HepG2 (cell line): Measurements from ENCODE around the gene CPM. TPM values are rescaled to one million over a fixed set of nuclear protein-coding genes. Genes with fewer than 3 reads are reported as not detected.
A peak's percentile ranks its signal among the peaks of the same experiment; 100 is the strongest.

Source experiments
- ATAC-seq: fragments of 200-7000 bp; cut with Tn5 transposase; 3 replicates; pipeline ENCODE4 v1.9.1; 2020; ENCODE audit warnings: mild to moderate bottlenecking, moderate library complexity
- BruUV-seq: library from RNA; stranded (reverse); fragments of 400-500 nt; replicated peaks from 2 replicates; lab custom pipeline; 2021; lab: Mats Ljungman, UMichigan
- CTCF ChIA-PET: fragments of 300-600 bp; formaldehyde crosslinking; extraction: SDS; loops from one replicate; lab custom pipeline; 2021; ENCODE audit warnings: low total read pairs, inconsistent platforms, low intra/inter-chr PET ratio; lab: Yijun Ruan, JAX
- POLR2A ChIA-PET: fragments of 350-600 bp; sonication (Branson Sonifier 250); formaldehyde crosslinking; loops from one replicate; lab custom pipeline; 2020; ENCODE audit warnings: antibody characterized with exemption, inconsistent platforms; lab: Yijun Ruan, JAX
- DNase-seq: peaks from one replicate; pipeline ENCODE4 v3.0.0-alpha.2; 2015; ENCODE audit warnings: low spot score
- FAIRE-seq: peaks from 3 replicates; lab custom pipeline; 2011; peaks lifted over from hg19 to GRCh38; lab: Jason Lieb, UNC
- H2AFZ ChIP-seq: one replicate; pipeline ENCODE4 v1.6.1; 2011; ENCODE audit warnings: low read length, inconsistent platforms
- H3K27ac ChIP-seq: fragments of 300-600 bp; 3 replicates; pipeline ENCODE4 v1.8.0; 2011; ENCODE audit warnings: mixed run types, mild to moderate bottlenecking, mixed read lengths, low read length, inconsistent platforms; ENCODE audit not compliant: insufficient read depth; ENCODE audit errors: extremely low read length
- H3K27me3 ChIP-seq, 2 experiments: fragments of 200-600 bp in 1 of 2; 2 replicates in 1 of 2; 3 replicates in 1 of 2; pipeline versions ENCODE4 v1.6.0 to v1.8.0; 2011; ENCODE audit warnings: low read length in 2 of 2, mild to moderate bottlenecking in 2 of 2, moderate library complexity in 2 of 2, inconsistent platforms in 1 of 2; ENCODE audit not compliant: insufficient read depth in 2 of 2, control insufficient read depth in 1 of 2
- H3K36me3 ChIP-seq, 2 experiments: fragments of 200-600 bp in 1 of 2; replicated peaks in 1 of 2; 2 replicates in 1 of 2; 3 replicates in 1 of 2; pipeline versions ENCODE4 v1.5.1 to v1.8.0; 2011; ENCODE audit warnings: low read length in 2 of 2, inconsistent platforms in 1 of 2; ENCODE audit not compliant: insufficient read depth in 2 of 2, control insufficient read depth in 1 of 2
- H3K4me1 ChIP-seq: 2 replicates; pipeline ENCODE4 v1.5.1; 2012; ENCODE audit warnings: low read length, inconsistent platforms; ENCODE audit not compliant: insufficient read depth
- H3K4me2 ChIP-seq: 2 replicates; pipeline ENCODE4 v1.6.0; 2011; ENCODE audit warnings: low read depth, low read length, inconsistent platforms
- H3K4me3 ChIP-seq, 3 experiments: fragments of 200-600 bp in 1 of 3; sonication (generic), shearing (Covaris generic) in 1 of 3; replicated peaks in 1 of 3; 2 replicates each; pipeline ENCODE4 v1.5.1; 2011 to 2016; ENCODE audit warnings: low read length in 3 of 3, inconsistent platforms in 2 of 3, low read depth in 2 of 3, mild to moderate bottlenecking in 2 of 3, control low read depth in 1 of 3, mixed read lengths in 1 of 3; ENCODE audit not compliant: insufficient read depth in 1 of 3
- H3K79me2 ChIP-seq: one replicate; pipeline ENCODE4 v1.6.1; 2011; ENCODE audit warnings: low read length, inconsistent platforms; ENCODE audit not compliant: insufficient read depth
- H3K9ac ChIP-seq: 2 replicates; pipeline ENCODE4 v1.6.0; 2011; ENCODE audit warnings: mild to moderate bottlenecking, low read depth, low read length, inconsistent platforms; ENCODE audit not compliant: insufficient read depth
- H3K9me3 ChIP-seq: 2 replicates; pipeline ENCODE4 v1.5.1; 2012; ENCODE audit warnings: mild to moderate bottlenecking, low read length
- H4K20me1 ChIP-seq: 2 replicates; pipeline ENCODE4 v1.6.0; 2011; ENCODE audit warnings: inconsistent platforms, mild to moderate bottlenecking, low read length, moderate library complexity; ENCODE audit not compliant: insufficient read depth
- HDAC6 ChIP-seq: fragments of 200-600 bp; sonication (generic); IDR thresholded peaks from 2 replicates; pipeline ENCODE4 v1.7.0; 2017; ENCODE audit warnings: mild to moderate bottlenecking, antibody characterized with exemption, low read length, low read depth
- KAT7 ChIP-seq: IDR thresholded peaks from 2 replicates; pipeline ENCODE4 v1.6.1; 2018; ENCODE audit warnings: borderline replicate concordance, missing compliant biosample characterization
- KLF11 ChIP-seq: IDR thresholded peaks from 2 replicates; pipeline ENCODE4 v1.6.1; 2016; ENCODE audit warnings: missing compliant biosample characterization
- MXI1 ChIP-seq: IDR thresholded peaks from 3 replicates; pipeline ENCODE4 v1.6.1; 2012; ENCODE audit warnings: low read depth, low read length, inconsistent platforms, borderline replicate concordance
- RBFOX2 ChIP-seq: fragments of 200-400 bp; formaldehyde crosslinking; IDR thresholded peaks from 2 replicates; pipeline ENCODE4 v1.6.1; 2017; ENCODE audit warnings: low read depth, mild to moderate bottlenecking, low read length
- SMAD3 ChIP-seq: sonication (generic); formaldehyde crosslinking; IDR thresholded peaks from 2 replicates; pipeline ENCODE4 v1.4.0; 2020; ENCODE audit warnings: missing genetic modification reagents
- SSRP1 ChIP-seq: IDR thresholded peaks from 2 replicates; pipeline ENCODE4 v1.6.1; 2016; ENCODE audit warnings: control low read depth
- YY1 ChIP-seq: IDR thresholded peaks from 2 replicates; pipeline ENCODE4 v1.6.1; 2011; ENCODE audit warnings: low read length, low read depth, moderate library complexity, mild to moderate bottlenecking; ENCODE audit not compliant: insufficient read depth, insufficient replicate concordance
- ZC3H4 ChIP-seq: sonication (generic); formaldehyde crosslinking; IDR thresholded peaks from 2 replicates; pipeline ENCODE4 v1.4.0; 2020; ENCODE audit warnings: missing genetic modification reagents, borderline replicate concordance
- ZFP36L2 ChIP-seq: sonication (generic); formaldehyde crosslinking; IDR thresholded peaks from 2 replicates; pipeline ENCODE4 v1.4.0; 2020; ENCODE audit warnings: missing genetic modification reagents
- ZNF230 ChIP-seq: sonication (generic); formaldehyde crosslinking; IDR thresholded peaks from 2 replicates; pipeline ENCODE4 v1.4.0; 2020; ENCODE audit warnings: mild to moderate bottlenecking, missing genetic modification reagents
- WGBS: methylation state at CpG from one replicate; pipeline ENCODE4 v1.1.6; 2017; ENCODE audit warnings: low lambda C conversion rate; 5-methylcytosine and 5-hydroxymethylcytosine counted together
- in situ Hi-C: cut with HindIII; loops from 2 replicates; pipeline ENCODE4 v1.10.0; 2017; ENCODE audit warnings: low pct_unique_long_range_greater_than_20kb; ENCODE audit not compliant: extremely low pct_ligation_motif_present
- intact Hi-C: fragments of 100-400 bp; cut with micrococcal nuclease; formaldehyde crosslinking; loops from one replicate; pipeline ENCODE4 v1.10.0; 2022; ENCODE audit not compliant: unreplicated experiment
- polyA plus RNA-seq, 8 experiments: library from polyadenylated mRNA; depleted of rRNA in 3 of 8; stranded (reverse) in 7 of 8; unstranded in 1 of 8; fragments of >200 nt; fragmentation: Illumina TruSeq in 4 of 8; extraction: Trizol in 4 of 8; gene quantifications; 2 replicates each; pipeline versions ENCODE4 v1.2.1 to v1.2.3, GENCODE V29; 2011 to 2016; ENCODE audit warnings: low read depth in 4 of 8, missing spikeins in 1 of 8, mixed read lengths in 1 of 8; ENCODE audit not compliant: insufficient read depth in 1 of 8
- total RNA-seq, 5 experiments: library from RNA; depleted of rRNA; stranded (reverse); fragments of >200 nt; fragmentation: Illumina TruSeq; extraction: Trizol; gene quantifications; 2 replicates each; pipeline ENCODE4 v1.2.3, GENCODE V29; 2016; ENCODE audit warnings: low read depth in 1 of 5
- TF ChIP-seq, protein P1 (sequence below): sonication (generic); formaldehyde crosslinking; IDR thresholded peaks from 2 replicates; pipeline ENCODE4 v1.8.0; 2023; ENCODE audit warnings: mild to moderate bottlenecking, missing genetic modification reagents
- TF ChIP-seq, protein P2 (sequence below): sonication (generic); formaldehyde crosslinking; IDR thresholded peaks from 2 replicates; pipeline ENCODE4 v1.4.0; 2020; ENCODE audit warnings: missing genetic modification reagents
- TF ChIP-seq, protein P3 (sequence below): sonication (generic); formaldehyde crosslinking; IDR thresholded peaks from 2 replicates; pipeline ENCODE4 v1.5.0; 2020; ENCODE audit warnings: missing genetic modification reagents

The CPM gene
- total and polyA plus RNA-seq, 2 of the 13 experiments (the other 11 are each of a cell fraction or from before 2014, with no cell fraction given): not detected

DNA sequence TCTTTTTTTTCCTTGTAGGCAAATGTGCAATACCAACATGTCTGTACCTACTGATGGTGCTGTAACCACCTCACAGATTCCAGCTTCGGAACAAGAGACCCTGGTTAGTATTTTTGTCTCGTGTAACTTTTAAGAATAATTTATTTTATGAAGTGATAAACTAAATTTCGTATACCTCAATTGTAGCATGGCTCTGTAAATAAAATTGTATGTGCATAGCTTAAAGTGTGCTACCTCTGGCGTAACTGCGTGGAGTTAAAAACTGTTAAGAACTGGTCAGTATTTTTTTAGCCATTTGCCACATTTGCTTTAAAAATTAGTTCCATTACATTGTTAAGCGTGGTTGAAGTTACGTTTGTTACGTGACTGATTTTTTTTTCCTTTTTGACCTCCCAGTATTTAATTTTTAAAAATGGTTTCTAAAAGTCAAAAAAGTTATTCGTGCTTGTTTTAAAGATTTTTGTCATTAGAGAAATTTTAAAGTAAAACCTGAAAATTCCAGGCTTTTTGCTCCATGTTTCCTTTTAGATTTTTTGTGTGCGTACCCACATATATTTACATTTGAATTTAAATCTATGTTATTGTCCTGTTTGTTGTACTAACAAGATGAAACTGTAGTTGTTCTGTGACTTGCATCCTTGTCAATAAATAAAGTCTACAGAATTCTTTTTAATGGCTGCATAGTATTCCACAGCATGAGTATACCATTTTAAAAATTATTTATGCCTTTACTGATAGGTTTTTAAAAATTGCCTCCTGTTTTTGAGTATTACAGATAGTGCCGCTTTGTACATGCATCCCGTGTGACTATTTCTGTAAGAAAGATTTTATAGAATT is 123.6 kb downstream of the CPM start:
- Histone ChIP-seq H3K36me3 (peaks cover 0 to 20% of the 10 kb centered on the region in 2 experiments; a peak in 3 of 5 replicates), H3K9ac (peak overlapping the region; percentile 95), H4K20me1 (peaks cover 35% of the 10 kb centered on the region), H3K4me2 (peak overlapping the region; percentile 68), H3K9me3 (no peaks in the 10 kb centered on the region), H3K79me2 (peaks cover 85% of the 10 kb centered on the region), H3K27ac (peak overlapping the region; percentile 99), H3K4me1 (peaks cover 27% of the 10 kb centered on the region), H3K27me3 (peaks cover 0 to 5% of the 10 kb centered on the region in 2 experiments; a peak in 1 of 5 replicates), H3K4me3 (peak overlapping the region; percentile 82 to 94 (median 88)), H2AFZ (no peak overlapping the region)
- intact Hi-C loops: loop anchor here (5.0 kb wide), 1 partner anchor 197 kb away; the partner anchor contains the start of gene RAP1B
- no peak for ATAC-seq
- WGBS: under 1% methylated on average over 12 of the region's 12 CpGs
- DNase-seq: no peak
- ChIA-PET CTCF (interaction anchor here (0.6 kb wide), 1 partner anchor 22 kb away, joined by 3 read pairs; no protein-coding TSS in a partner anchor), POLR2A (interaction anchor here (0.7 to 3.3 kb wide), 15 partner anchors 9 to 134 kb away, joined by 3 to 184 read pairs (median 4); partner anchors contain the start of gene SLC35E3)
- TSS peak; percentile 71 for BruUV-seq
- FAIRE-seq: no peak
- in situ Hi-C loops: loop anchor here (5.0 kb wide), 1 partner anchor 62 kb away; the partner anchor contains the start of gene SLC35E3
- TF ChIP-seq MXI1 (no peak), HDAC6 (peak; percentile 25), KLF11 (CRISPR knock-in tag) (no peak), RBFOX2 (peak; percentile 20; the same call in 1 of the 2 replicates), YY1 (peak; percentile 2), ZFP36L2 (CRISPR knock-in tag) (no peak), ZC3H4 (CRISPR knock-in tag) (no peak), SSRP1 (0 out of 2 replicates have a peak, but pooled peaks have one; percentile 3), SMAD3 (CRISPR knock-in tag) (0 out of 2 replicates have a peak, but pooled peaks have one; percentile 0), KAT7 (CRISPR knock-in tag) (0 out of 2 replicates have a peak, but pooled peaks have one; percentile 9), ZNF230 (CRISPR knock-in tag) (no peak)
- TF ChIP-seq, protein P1, sequence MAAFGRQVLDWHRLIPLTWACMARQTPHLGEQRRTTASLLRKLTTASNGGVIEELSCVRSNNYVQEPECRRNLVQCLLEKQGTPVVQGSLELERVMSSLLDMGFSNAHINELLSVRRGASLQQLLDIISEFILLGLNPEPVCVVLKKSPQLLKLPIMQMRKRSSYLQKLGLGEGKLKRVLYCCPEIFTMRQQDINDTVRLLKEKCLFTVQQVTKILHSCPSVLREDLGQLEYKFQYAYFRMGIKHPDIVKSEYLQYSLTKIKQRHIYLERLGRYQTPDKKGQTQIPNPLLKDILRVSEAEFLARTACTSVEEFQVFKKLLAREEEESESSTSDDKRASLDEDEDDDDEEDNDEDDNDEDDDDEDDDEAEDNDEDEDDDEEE (CRISPR knock-in tag): no peak; the same call in 1 of the 2 replicates
- TF ChIP-seq, protein P2, sequence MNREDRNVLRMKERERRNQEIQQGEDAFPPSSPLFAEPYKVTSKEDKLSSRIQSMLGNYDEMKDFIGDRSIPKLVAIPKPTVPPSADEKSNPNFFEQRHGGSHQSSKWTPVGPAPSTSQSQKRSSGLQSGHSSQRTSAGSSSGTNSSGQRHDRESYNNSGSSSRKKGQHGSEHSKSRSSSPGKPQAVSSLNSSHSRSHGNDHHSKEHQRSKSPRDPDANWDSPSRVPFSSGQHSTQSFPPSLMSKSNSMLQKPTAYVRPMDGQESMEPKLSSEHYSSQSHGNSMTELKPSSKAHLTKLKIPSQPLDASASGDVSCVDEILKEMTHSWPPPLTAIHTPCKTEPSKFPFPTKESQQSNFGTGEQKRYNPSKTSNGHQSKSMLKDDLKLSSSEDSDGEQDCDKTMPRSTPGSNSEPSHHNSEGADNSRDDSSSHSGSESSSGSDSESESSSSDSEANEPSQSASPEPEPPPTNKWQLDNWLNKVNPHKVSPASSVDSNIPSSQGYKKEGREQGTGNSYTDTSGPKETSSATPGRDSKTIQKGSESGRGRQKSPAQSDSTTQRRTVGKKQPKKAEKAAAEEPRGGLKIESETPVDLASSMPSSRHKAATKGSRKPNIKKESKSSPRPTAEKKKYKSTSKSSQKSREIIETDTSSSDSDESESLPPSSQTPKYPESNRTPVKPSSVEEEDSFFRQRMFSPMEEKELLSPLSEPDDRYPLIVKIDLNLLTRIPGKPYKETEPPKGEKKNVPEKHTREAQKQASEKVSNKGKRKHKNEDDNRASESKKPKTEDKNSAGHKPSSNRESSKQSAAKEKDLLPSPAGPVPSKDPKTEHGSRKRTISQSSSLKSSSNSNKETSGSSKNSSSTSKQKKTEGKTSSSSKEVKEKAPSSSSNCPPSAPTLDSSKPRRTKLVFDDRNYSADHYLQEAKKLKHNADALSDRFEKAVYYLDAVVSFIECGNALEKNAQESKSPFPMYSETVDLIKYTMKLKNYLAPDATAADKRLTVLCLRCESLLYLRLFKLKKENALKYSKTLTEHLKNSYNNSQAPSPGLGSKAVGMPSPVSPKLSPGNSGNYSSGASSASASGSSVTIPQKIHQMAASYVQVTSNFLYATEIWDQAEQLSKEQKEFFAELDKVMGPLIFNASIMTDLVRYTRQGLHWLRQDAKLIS (CRISPR knock-in tag): peak; percentile 6; the same call in 1 of the 2 replicates
- TF ChIP-seq, protein P3, sequence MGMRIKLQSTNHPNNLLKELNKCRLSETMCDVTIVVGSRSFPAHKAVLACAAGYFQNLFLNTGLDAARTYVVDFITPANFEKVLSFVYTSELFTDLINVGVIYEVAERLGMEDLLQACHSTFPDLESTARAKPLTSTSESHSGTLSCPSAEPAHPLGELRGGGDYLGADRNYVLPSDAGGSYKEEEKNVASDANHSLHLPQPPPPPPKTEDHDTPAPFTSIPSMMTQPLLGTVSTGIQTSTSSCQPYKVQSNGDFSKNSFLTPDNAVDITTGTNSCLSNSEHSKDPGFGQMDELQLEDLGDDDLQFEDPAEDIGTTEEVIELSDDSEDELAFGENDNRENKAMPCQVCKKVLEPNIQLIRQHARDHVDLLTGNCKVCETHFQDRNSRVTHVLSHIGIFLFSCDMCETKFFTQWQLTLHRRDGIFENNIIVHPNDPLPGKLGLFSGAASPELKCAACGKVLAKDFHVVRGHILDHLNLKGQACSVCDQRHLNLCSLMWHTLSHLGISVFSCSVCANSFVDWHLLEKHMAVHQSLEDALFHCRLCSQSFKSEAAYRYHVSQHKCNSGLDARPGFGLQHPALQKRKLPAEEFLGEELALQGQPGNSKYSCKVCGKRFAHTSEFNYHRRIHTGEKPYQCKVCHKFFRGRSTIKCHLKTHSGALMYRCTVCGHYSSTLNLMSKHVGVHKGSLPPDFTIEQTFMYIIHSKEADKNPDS (CRISPR knock-in tag): no peak
